Left ventricle myocardium inferior (tissue), 1 donor: Measurements from ENCODE around the gene GOLPH3. TPM values are rescaled to one million over a fixed set of nuclear protein-coding genes. Genes with fewer than 3 reads are reported as not detected.
"Not testable (repeated sequence)": the region's sequence is repeated elsewhere in the genome, so short reads cannot be mapped to it uniquely, and the experiment has no call there.

Experiments
- DNase-seq: peaks from one replicate; pipeline ENCODE4 v3.0.0-alpha.2; 2020
- H3K27ac ChIP-seq: fragments of 200-600 bp; replicated peaks from 2 replicates; pipeline ENCODE4 v1.8.0; 2021
- H3K27me3 ChIP-seq: fragments of 200-600 bp; 2 replicates; pipeline ENCODE4 v1.8.0; 2021; ENCODE audit warnings: low read depth
- H3K36me3 ChIP-seq: fragments of 200-600 bp; 2 replicates; pipeline ENCODE4 v1.8.0; 2021
- H3K4me1 ChIP-seq: fragments of 200-600 bp; 2 replicates; pipeline ENCODE4 v1.8.0; 2021
- H3K4me3 ChIP-seq: fragments of 200-600 bp; 2 replicates; pipeline ENCODE4 v1.8.0; 2021; ENCODE audit warnings: mild to moderate bottlenecking, moderate library complexity
- H3K9me3 ChIP-seq: fragments of 200-600 bp; replicated peaks from 2 replicates; pipeline ENCODE4 v1.8.0; 2021
- CTCF ChIP-seq: fragments of 200-600 bp; IDR thresholded peaks from 2 replicates; pipeline ENCODE4 v1.8.0; 2021; ENCODE audit warnings: antibody characterized with exemption, mild to moderate bottlenecking, borderline replicate concordance
- intact Hi-C: fragments of 100-400 bp; cut with micrococcal nuclease; formaldehyde crosslinking; loops from one replicate; pipeline ENCODE4 v1.11.0; 2022
- long read RNA-seq: library from polyadenylated mRNA; unstranded; transcript quantifications from one replicate; pipeline ENCODE4 v2.0.0, GENCODE V29; 2021
- total RNA-seq: library from RNA; stranded (reverse); fragmentation: NEBNext Ultra II Directional; extraction: Animal tissue kit (Norgen Biotek cat#: 25700); gene quantifications from one replicate; pipeline ENCODE4 v1.2.1, GENCODE V29; 2021
- donor health status: DM: no; HTN: yes; CAD: no; lungs with severe emphysema.

GOLPH3 gene
- total RNA-seq, result 42.8 TPM
- long read RNA-seq, transcript GOLPH3-201 (4 exons, 2,721 nt), result major isoform, 163 of 170 reads
- long read RNA-seq, partial matches to known transcripts, result 0 of 170 reads
- long read RNA-seq, other reads (novel, unspliced or antisense), result 6 of 170 reads

- intact Hi-C loops, result no loop called here
- Histone ChIP-seq H3K27me3 (no peaks in the 10 kb centered on the region), H3K36me3 (peaks cover 26% of the 10 kb centered on the region), H3K4me1 (peaks cover 62% of the 10 kb centered on the region), H3K9me3 (no peaks in the 10 kb centered on the region), H3K4me3 (peak within 1 kb of the TSS; percentile 96), H3K27ac (peak within 1 kb of the TSS; percentile 100)
- TF ChIP-seq CTCF, result peak; percentile 41
- peak; percentile 96 for DNase-seq
Observed at GRCh38 chr5:32174011-32174870, at the start of gene GOLPH3. Gene GOLPH3, minus strand, starts transcription at chr5:32174319. Its CDS starts 285 bp downstream, at chr5:32174034.

DNA sequence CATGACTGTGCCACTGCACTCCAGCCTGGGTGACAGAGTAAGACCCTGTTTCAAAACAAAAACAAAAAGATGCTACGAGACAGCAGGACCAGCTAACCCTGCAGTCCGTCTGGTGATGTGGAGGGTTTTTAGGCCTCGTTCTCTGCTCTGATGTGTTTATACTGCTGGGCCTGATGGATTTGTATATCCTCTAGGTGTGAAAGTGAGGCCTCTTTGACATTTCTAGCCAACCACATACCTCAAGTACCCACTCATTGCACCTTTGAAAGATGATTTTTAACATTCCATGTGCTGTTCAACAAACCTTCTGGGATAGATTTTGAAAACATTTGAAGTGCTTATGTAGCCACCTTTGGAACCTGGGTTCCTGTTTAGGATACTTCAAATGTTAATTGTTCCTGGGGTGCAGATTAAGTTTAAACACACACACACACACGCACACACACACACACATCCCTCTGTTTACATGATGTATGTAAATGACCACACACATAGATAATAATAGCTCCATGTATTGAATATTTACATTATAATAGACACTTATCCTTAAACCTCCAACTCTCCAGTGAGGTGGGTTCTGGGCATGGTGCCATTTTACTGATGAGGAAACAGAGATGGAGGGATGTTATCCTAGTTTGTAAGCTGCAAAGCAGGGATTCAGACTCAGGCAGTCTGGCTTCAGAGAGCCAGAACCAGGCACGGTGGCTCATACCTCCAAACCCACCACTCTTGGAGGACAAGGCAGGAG lies 48.8 kb upstream of the GOLPH3 start:
- H3K9me3 ChIP-seq, result no peaks in the 10 kb centered on the region
- intact Hi-C loops, result no loop called here
- H3K4me3 ChIP-seq, result no peak overlapping the region
- no peak for DNase-seq
- H3K27ac ChIP-seq, result no peak overlapping the region
- H3K36me3 ChIP-seq, result peaks cover 5% of the 10 kb centered on the region
- no peak for TF ChIP-seq CTCF
- H3K4me1 ChIP-seq, result peaks cover 29% of the 10 kb centered on the region
- H3K27me3 ChIP-seq, result no peaks in the 10 kb centered on the region

- H3K27ac ChIP-seq, result peak overlapping the region; percentile 70
- DNase-seq, result no peak
Observed at GRCh38 chr5:32217886-32218396, 43.8 kb upstream of the GOLPH3 start.

GRCh38 chr5:32214344-32214743 lies 40.2 kb upstream of the GOLPH3 start:
- H3K4me1 ChIP-seq, result peaks cover 18% of the 10 kb centered on the region
- DNase-seq, H3K27ac ChIP-seq, H3K27me3 ChIP-seq, H3K4me3 ChIP-seq, intact Hi-C loops, H3K36me3 ChIP-seq, H3K9me3 ChIP-seq: not testable (repeated sequence)

More at GRCh38 chr5:32217886-32218396, 43.8 kb upstream of the GOLPH3 start:
- Histone ChIP-seq H3K4me3 (no peak overlapping the region), H3K9me3 (no peaks in the 10 kb centered on the region), H3K36me3 (no peaks in the 10 kb centered on the region), H3K4me1 (peaks cover 14% of the 10 kb centered on the region), H3K27me3 (no peaks in the 10 kb centered on the region)
- intact Hi-C loops, result no loop called here
- TF ChIP-seq CTCF, result no peak

DNA sequence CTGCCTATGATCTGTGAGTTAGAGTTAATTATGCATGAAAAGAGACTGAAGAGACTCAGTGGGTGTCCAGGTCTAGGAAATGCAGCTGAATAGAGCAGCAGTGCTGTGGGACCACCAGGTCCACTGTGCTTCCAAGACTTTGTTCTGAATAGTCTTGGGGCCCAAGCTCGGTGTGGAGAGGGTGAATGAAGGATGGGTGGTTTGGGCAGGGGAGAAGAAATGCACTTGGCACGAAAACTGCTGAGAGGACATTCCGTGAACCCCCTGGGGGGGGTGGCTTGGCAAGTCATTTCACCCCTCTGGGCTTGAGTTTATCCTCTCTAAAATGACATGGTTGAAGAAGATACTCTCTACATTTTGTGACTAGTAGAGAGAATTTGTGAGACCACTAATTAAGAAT lies 36.0 kb upstream of the GOLPH3 start:
- Histone ChIP-seq H3K27ac (no peak overlapping the region), H3K4me3 (no peak overlapping the region), H3K27me3 (no peaks in the 10 kb centered on the region), H3K9me3 (no peaks in the 10 kb centered on the region), H3K4me1 (peaks cover 3% of the 10 kb centered on the region), H3K36me3 (no peaks in the 10 kb centered on the region)
- intact Hi-C loops, result no loop called here
- no peak for TF ChIP-seq CTCF
- DNase-seq, result no peak

DNA sequence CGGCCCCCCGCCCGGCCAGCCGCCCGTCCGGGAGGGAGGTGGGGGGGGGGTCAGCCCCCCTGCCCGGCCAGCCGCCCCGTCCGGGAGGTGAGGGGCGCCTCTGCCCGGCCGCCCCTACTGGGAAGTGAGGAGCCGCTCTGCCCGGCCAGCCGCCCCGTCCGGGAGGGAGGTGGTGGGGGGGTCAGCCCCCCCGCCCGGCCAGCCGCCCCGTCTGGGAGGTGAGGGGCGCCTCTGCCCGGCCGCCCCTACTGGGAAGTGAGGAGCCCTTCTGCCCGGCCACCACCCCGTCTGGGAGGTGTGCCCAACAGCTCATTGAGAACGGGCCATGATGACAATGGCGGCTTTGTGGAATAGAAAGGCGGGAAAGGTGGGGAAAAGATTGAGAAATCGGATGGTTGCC lies 34.7 kb upstream of the GOLPH3 start:
- not testable (repeated sequence) for H3K27ac ChIP-seq, H3K36me3 ChIP-seq

More for the DNA sequence above, 34.7 kb upstream of the GOLPH3 start:
- H3K27me3 ChIP-seq, intact Hi-C loops, H3K4me3 ChIP-seq, H3K9me3 ChIP-seq, H3K4me1 ChIP-seq, DNase-seq: not testable (repeated sequence)
